Uterus (tissue), 4 donors: Measurements from ENCODE around the gene PLP2. TPM values are rescaled to one million over a fixed set of nuclear protein-coding genes. Genes with fewer than 3 reads are reported as not detected.

Source experiments
- DNase-seq, 2 donors: peaks; one replicate each; pipeline ENCODE4 v3.0.0-alpha.2; 2019 to 2020
- H3K27ac ChIP-seq, 2 donors: fragments of 200-600 bp; sonication (generic); 1 replicate in 1 of 2; 2 replicates in 1 of 2; pipeline ENCODE4 v1.5.1; 2016 to 2018
- H3K27me3 ChIP-seq, 2 donors: fragments of 200-600 bp; sonication (generic); one replicate each; pipeline ENCODE4 v1.5.1; 2018 to 2019; ENCODE audit warnings: control low read depth in 1 of 2
- H3K36me3 ChIP-seq, 2 donors: fragments of 200-600 bp; sonication (generic); one replicate each; pipeline ENCODE4 v1.5.1; 2019; ENCODE audit warnings: control low read depth in 1 of 2
- H3K4me1 ChIP-seq, 2 donors: fragments of 200-600 bp; sonication (generic); one replicate each; pipeline ENCODE4 v1.5.1; 2018 to 2019; ENCODE audit warnings: control low read depth in 1 of 2
- H3K4me3 ChIP-seq, 2 donors: fragments of 200-600 bp; sonication (generic); 1 replicate in 1 of 2; 2 replicates in 1 of 2; pipeline ENCODE4 v1.5.1; 2018 to 2019; ENCODE audit warnings: mild to moderate bottlenecking in 1 of 2
- H3K9me3 ChIP-seq, 2 donors: fragments of 200-600 bp; sonication (generic); one replicate each; pipeline ENCODE4 v1.5.1; 2019; ENCODE audit warnings: control low read depth in 1 of 2
- CTCF ChIP-seq, 4 experiments: fragments of 200-600 bp in 2 of 4; fragments of 450-650 bp in 2 of 4; sonication (generic) in 2 of 4; IDR thresholded peaks; one replicate each; pipeline ENCODE4 v1.5.1; 2016 to 2019; ENCODE audit warnings: antibody characterized with exemption in 4 of 4, mild to moderate bottlenecking in 2 of 4, moderate library complexity in 1 of 4
- POLR2A ChIP-seq, 2 donors: fragments of 450-650 bp; IDR thresholded peaks; one replicate each; pipeline ENCODE4 v1.6.1; 2016; ENCODE audit warnings: antibody characterized with exemption in 2 of 2, mild to moderate bottlenecking in 1 of 2, moderate library complexity in 1 of 2
- intact Hi-C: fragments of 100-400 bp; cut with DNase I; formaldehyde crosslinking; loops from one replicate; pipeline ENCODE4 v1.15.1; 2023; ENCODE audit warnings: low total_unique reads
- small RNA-seq: library from RNA; depleted of rRNA; stranded (forward); fragments of <200 nt; gene quantifications from one replicate; pipeline ENCODE3, GENCODE V24; 2016
- total RNA-seq, 4 donors: library from RNA; depleted of rRNA in 3 of 4; stranded (reverse); fragments of >200 nt in 3 of 4; gene quantifications; one replicate each; pipeline versions ENCODE4 v1.1.0 to v1.2.4, GENCODE V29; 2014 to 2023
- donor health status: DM: yes; HTN: yes; CAD: no.

PLP2 gene
- total RNA-seq, 4 donors from 2014 or later = 2.6 to 171 (median 23.3) TPM

- Histone ChIP-seq H3K27ac (no peak overlapping the region), H3K4me1 (no peaks in the 10 kb centered on the region), H3K36me3 (no peaks in the 10 kb centered on the region), H3K4me3 (no peak overlapping the region), H3K9me3 (no peaks in the 10 kb centered on the region), H3K27me3 (no peaks in the 10 kb centered on the region)
- no peak for TF ChIP-seq POLR2A (IDR thresholded peaks at IDR 0.05)
- TF ChIP-seq CTCF (IDR thresholded peaks at IDR 0.05) = no peak
- no peak for DNase-seq
- intact Hi-C loops = no loop called here
Measured at GRCh38 chrX:49221868-49222267, 50.2 kb downstream of the PLP2 start.

Small RNA genes within 50 kb of the gene (small RNA-seq; reads per million reads assigned to genes)
- gene RN7SL262P = not detected

Other genes starting within 250 kb of the PLP2 start
- 10 to 100 TPM in 3 of 4 donors, 1 to 10 TPM in 1; 8.5 to 58.7 (median 21.8) TPM for gene OTUD5, start 214.3 kb upstream of the PLP2 start, total RNA-seq
- gene KCND1, start 200.1 kb upstream of the PLP2 start, total RNA-seq = 1 to 10 TPM in 2 of 4 donors, under 1 TPM in 1, not detected in 1; 0.29 to 4.6 (median 3.2) TPM
- gene GRIPAP1, start 169.6 kb upstream of the PLP2 start, total RNA-seq = 10 to 100 TPM; 15.4 to 57.6 (median 22.0) TPM
- gene TFE3, start 128.5 kb upstream of the PLP2 start, total RNA-seq = 10 to 100 TPM; 16.7 to 75.0 (median 38.7) TPM
- gene CCDC120, start 112.9 kb upstream of the PLP2 start, total RNA-seq = 10 to 100 TPM in 1 of 4 donors, 1 to 10 TPM in 3; 2.0 to 12.0 (median 4.2) TPM
- 10 to 100 TPM in 2 of 4 donors, 1 to 10 TPM in 1, under 1 TPM in 1; 0.77 to 45.2 (median 23.8) TPM for gene PRAF2, start 97.9 kb upstream of the PLP2 start, total RNA-seq
- 10 to 100 TPM; 37.6 to 96.5 (median 58.7) TPM for gene WDR45, start 92.0 kb upstream of the PLP2 start, total RNA-seq
- gene GPKOW, start 48.2 kb upstream of the PLP2 start, total RNA-seq = 10 to 100 TPM in 2 of 4 donors, 1 to 10 TPM in 2; 5.6 to 22.0 (median 12.8) TPM
- gene MAGIX, start 9.1 kb upstream of the PLP2 start, total RNA-seq = 10 to 100 TPM in 1 of 4 donors, 1 to 10 TPM in 2, under 1 TPM in 1; 0.77 to 12.4 (median 5.2) TPM
- gene PRICKLE3, start 14.5 kb downstream of the PLP2 start, total RNA-seq = 10 to 100 TPM; 14.2 to 17.6 (median 15.8) TPM
- gene SYP, start 28.3 kb downstream of the PLP2 start, total RNA-seq = 1 to 10 TPM in 3 of 4 donors, not detected in 1; 2.0 to 4.4 (median 3.0) TPM
- under 1 TPM in 2 of 4 donors, not detected in 2; 0.07 to 0.98 TPM for gene CACNA1F, start 61.4 kb downstream of the PLP2 start, total RNA-seq
- gene CCDC22, start 63.6 kb downstream of the PLP2 start, total RNA-seq = 10 to 100 TPM in 2 of 4 donors, 1 to 10 TPM in 2; 1.0 to 15.3 (median 10.6) TPM
- gene FOXP3, start 92.8 kb downstream of the PLP2 start, total RNA-seq = not detected
- gene PPP1R3F, start 97.9 kb downstream of the PLP2 start, total RNA-seq = 10 to 100 TPM in 1 of 4 donors, 1 to 10 TPM in 3; 3.3 to 16.5 (median 8.0) TPM
- not detected for gene GAGE10, start 131.7 kb downstream of the PLP2 start, total RNA-seq
- not detected for gene GAGE12J, start 150.1 kb downstream of the PLP2 start, total RNA-seq
- gene GAGE13, start 159.7 kb downstream of the PLP2 start, total RNA-seq = not detected